Lower lobe of right lung (tissue), 2 donors: Measurements from ENCODE around the gene CFAP119. TPM values are rescaled to one million over a fixed set of nuclear protein-coding genes. Genes with fewer than 3 reads are reported as not detected.
A peak's percentile ranks its signal among the peaks of the same experiment; 100 is the strongest.

Source experiments
- ATAC-seq, 2 donors: fragments of 200-7000 bp; cut with Tn5 transposase; one replicate each; pipeline ENCODE4 v1.9.1; 2020 to 2022; ENCODE audit warnings: mild to moderate bottlenecking in 2 of 2, moderate library complexity in 2 of 2
- DNase-seq: peaks from one replicate; pipeline ENCODE4 v3.0.0-alpha.2; 2020
- H3K27ac ChIP-seq: fragments of 200-600 bp; one replicate; pipeline ENCODE4 v1.8.0; 2022
- H3K27me3 ChIP-seq: fragments of 200-600 bp; one replicate; pipeline ENCODE4 v1.8.0; 2022; ENCODE audit warnings: low read depth
- H3K36me3 ChIP-seq: fragments of 200-600 bp; one replicate; pipeline ENCODE4 v1.8.0; 2022; ENCODE audit warnings: mild to moderate bottlenecking
- H3K4me1 ChIP-seq: fragments of 200-600 bp; one replicate; pipeline ENCODE4 v1.8.0; 2022
- H3K4me3 ChIP-seq: fragments of 200-600 bp; one replicate; pipeline ENCODE4 v1.8.0; 2022; ENCODE audit warnings: mild to moderate bottlenecking
- H3K9me3 ChIP-seq: fragments of 200-600 bp; one replicate; pipeline ENCODE4 v1.8.0; 2022
- intact Hi-C: fragments of 100-400 bp; cut with DNase I; formaldehyde crosslinking; loops from one replicate; pipeline ENCODE4 v1.11.0; 2022
- total RNA-seq: library from RNA; stranded (reverse); fragmentation: NEBNext Ultra II Directional; extraction: Animal tissue kit (Norgen Biotek cat#: 25700); gene quantifications from one replicate; pipeline ENCODE4 v1.2.1, GENCODE V29; 2021
- TF ChIP-seq, protein P1 (sequence below): fragments of 200-600 bp; IDR thresholded peaks from one replicate; pipeline ENCODE4 v1.8.0; 2022; ENCODE audit warnings: antibody characterized with exemption, mild to moderate bottlenecking
- donor health status: DM: no; HTN: yes; CAD: no; lungs with severe emphysema.

CFAP119 gene
- total RNA-seq, 1 donor from 2014 or later = 11.1 TPM

DNA sequence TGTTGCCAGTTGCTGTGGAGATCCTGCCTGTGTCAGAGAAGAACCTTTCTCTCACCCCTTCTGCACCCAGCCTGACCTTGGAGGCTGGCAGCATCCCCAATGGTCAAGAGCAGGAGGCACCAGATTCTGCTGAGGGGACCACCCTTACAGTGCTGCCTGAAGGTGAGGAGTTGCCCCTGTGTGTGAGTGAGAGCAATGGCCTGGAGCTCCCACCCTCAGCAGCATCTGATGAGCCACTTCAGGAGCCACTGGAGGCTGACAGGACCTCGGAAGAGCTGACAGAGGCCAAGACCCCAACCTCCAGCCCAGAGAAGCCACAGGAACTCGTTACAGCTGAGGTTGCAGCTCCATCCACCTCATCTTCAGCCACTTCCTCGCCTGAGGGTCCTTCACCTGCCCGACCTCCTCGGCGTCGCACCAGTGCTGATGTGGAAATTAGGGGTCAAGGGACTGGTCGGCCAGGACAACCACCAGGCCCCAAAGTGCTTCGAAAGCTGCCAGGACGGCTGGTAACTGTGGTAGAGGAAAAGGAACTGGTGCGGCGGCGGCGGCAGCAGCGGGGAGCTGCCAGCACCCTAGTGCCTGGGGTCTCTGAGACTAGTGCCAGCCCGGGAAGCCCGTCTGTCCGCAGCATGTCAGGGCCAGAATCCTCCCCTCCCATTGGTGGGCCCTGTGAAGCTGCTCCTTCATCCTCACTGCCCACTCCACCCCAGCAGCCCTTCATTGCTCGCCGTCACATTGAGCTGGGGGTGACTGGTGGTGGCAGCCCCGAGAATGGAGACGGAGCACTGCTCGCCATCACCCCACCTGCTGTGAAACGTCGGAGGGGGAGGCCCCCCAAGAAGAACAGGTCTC, 23.8 kb downstream of the CFAP119 start:
- H3K27ac ChIP-seq = no peak overlapping the region
- no peak for ATAC-seq

DNA sequence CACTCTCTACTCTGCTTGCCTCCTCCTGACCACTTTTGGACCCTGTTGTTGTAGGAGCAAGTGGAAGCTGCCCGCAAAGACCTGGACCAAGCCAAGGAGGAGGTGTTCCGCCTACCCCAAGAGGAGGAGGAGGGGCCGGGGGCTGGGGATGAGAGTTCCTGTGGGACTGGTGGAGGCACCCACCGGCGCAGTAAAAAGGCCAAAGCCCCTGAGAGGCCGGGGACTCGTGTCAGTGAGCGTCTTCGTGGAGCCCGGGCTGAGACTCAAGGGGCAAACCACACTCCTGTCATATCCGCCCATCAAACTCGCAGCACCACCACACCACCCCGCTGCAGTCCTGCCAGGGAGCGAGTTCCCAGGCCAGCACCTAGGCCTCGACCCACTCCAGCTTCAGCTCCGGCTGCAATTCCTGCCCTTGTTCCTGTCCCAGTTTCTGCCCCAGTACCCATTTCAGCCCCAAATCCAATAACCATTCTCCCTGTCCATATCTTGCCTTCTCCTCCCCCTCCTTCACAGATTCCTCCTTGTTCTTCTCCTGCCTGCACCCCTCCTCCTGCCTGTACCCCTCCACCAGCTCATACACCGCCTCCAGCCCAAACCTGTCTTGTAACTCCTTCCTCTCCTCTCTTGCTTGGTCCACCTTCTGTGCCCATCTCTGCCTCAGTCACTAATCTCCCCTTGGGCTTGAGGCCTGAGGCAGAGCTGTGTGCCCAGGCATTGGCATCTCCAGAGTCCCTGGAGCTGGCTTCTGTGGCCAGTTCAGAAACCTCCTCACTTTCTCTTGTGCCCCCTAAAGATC, 24.7 kb downstream of the CFAP119 start:
- H3K4me3 ChIP-seq = no peak overlapping the region
- DNase-seq (no peak), ATAC-seq (no peak)
- H3K27ac ChIP-seq = no peak overlapping the region
- H3K9me3 ChIP-seq = no peaks in the 10 kb centered on the region
- peaks cover 76% of the 10 kb centered on the region for H3K36me3 ChIP-seq
- TF ChIP-seq, protein P1, sequence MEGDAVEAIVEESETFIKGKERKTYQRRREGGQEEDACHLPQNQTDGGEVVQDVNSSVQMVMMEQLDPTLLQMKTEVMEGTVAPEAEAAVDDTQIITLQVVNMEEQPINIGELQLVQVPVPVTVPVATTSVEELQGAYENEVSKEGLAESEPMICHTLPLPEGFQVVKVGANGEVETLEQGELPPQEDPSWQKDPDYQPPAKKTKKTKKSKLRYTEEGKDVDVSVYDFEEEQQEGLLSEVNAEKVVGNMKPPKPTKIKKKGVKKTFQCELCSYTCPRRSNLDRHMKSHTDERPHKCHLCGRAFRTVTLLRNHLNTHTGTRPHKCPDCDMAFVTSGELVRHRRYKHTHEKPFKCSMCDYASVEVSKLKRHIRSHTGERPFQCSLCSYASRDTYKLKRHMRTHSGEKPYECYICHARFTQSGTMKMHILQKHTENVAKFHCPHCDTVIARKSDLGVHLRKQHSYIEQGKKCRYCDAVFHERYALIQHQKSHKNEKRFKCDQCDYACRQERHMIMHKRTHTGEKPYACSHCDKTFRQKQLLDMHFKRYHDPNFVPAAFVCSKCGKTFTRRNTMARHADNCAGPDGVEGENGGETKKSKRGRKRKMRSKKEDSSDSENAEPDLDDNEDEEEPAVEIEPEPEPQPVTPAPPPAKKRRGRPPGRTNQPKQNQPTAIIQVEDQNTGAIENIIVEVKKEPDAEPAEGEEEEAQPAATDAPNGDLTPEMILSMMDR = no peak
- intact Hi-C loops = no loop called here
- peaks cover 29% of the 10 kb centered on the region for H3K4me1 ChIP-seq
- no peaks in the 10 kb centered on the region for H3K27me3 ChIP-seq

More for the DNA sequence above, 23.8 kb downstream of the CFAP119 start:
- DNase-seq = no peak
- H3K4me1 ChIP-seq = peaks cover 33% of the 10 kb centered on the region
- no peaks in the 10 kb centered on the region for H3K9me3 ChIP-seq
- TF ChIP-seq, protein P1 = no peak
- no peaks in the 10 kb centered on the region for H3K27me3 ChIP-seq
- intact Hi-C loops = no loop called here
- peaks cover 68% of the 10 kb centered on the region for H3K36me3 ChIP-seq
- H3K4me3 ChIP-seq = no peak overlapping the region

DNA sequence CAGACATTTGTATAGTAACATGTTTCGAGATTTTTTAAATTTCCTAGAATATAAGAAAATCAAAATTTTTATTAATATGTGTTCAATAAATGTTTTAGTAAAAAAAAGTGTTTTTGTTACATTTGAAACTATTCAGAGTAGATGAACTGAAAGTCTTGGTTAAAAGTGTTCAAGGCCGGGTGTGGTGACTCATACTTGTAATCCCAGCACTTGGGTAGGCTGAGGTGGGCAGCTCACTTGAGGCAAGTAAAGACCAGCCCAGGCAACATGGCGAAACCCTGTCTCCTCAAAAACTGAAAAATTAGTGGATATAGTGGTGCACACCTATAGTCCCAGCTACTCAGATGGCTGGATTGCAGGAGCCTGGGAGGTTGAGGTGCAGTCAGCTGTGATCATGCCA, 30.5 kb downstream of the CFAP119 start:
- no peaks in the 10 kb centered on the region for H3K4me1 ChIP-seq
- peaks cover 95% of the 10 kb centered on the region for H3K36me3 ChIP-seq
- no peak for ATAC-seq

DNA sequence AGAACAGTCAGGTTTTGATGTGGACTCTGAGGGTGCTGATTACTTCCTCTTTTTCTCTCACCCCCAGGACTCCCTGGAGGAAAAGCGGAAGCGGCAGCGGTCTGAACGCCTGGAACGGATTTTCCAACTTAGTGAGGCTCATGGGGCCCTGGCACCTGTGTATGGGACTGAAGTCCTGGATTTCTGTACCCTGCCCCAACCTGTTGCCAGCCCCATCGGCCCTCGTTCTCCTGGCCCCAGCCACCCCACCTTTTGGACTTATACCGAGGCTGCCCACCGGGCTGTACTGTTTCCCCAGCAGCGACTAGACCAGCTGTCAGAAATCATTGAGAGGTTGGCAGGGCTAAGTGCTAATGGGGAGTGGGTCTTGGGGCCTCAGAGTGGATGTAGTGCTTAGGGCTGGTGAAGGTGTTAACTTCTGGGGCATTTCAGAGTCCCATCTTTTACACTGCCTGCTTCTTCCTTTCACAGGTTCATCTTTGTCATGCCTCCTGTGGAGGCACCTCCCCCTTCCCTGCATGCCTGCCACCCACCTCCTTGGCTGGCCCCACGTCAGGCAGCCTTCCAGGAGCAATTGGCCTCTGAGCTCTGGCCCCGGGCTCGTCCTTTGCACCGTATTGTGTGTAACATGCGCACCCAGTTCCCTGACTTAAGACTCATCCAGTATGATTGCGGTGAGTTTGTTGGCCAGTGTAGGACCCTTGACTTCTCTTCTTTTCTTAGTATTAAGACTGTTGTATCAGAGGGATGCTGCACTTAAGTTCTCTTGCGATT, 32.8 kb downstream of the CFAP119 start:
- DNase-seq (no peak), ATAC-seq (peak in 1 of 2 donors; percentile 33)
- H3K27ac ChIP-seq = no peak overlapping the region
- intact Hi-C loops = no loop called here
- no peaks in the 10 kb centered on the region for H3K9me3 ChIP-seq
- H3K27me3 ChIP-seq = no peaks in the 10 kb centered on the region
- TF ChIP-seq, protein P1 = no peak
- peaks cover 96% of the 10 kb centered on the region for H3K36me3 ChIP-seq
- H3K4me1 ChIP-seq = no peaks in the 10 kb centered on the region
- H3K4me3 ChIP-seq = no peak overlapping the region

More for the DNA sequence above, 30.5 kb downstream of the CFAP119 start:
- no peak for DNase-seq
- Histone ChIP-seq H3K4me3 (no peak overlapping the region), H3K9me3 (no peaks in the 10 kb centered on the region), H3K27me3 (no peaks in the 10 kb centered on the region), H3K27ac (no peak overlapping the region)
- TF ChIP-seq, protein P1 = no peak
- intact Hi-C loops = no loop called here

DNA sequence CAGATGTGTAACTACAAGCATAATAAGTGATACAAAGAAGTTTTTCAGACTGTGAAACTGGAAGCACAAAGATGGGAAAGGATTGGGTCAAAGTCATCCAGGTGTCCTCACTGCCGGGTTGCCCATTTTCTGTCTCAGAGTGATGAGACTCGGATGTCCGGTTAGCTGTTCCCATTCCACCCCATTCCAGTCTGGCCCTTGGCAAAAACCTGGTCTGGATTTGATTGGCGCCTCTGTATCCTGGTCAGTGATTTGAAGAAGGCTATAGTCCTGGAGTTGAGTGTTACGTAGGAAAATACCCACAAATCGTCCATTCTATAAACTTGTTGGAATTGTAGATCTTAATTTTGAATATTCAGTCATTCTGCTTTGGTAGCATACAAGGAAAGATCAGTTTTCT, 33.5 kb downstream of the CFAP119 start:
- Histone ChIP-seq H3K27ac (no peak overlapping the region), H3K9me3 (no peaks in the 10 kb centered on the region), H3K4me3 (no peak overlapping the region), H3K27me3 (no peaks in the 10 kb centered on the region), H3K4me1 (no peaks in the 10 kb centered on the region), H3K36me3 (peaks cover 96% of the 10 kb centered on the region)
- ATAC-seq = no peak
- TF ChIP-seq, protein P1 = no peak
- intact Hi-C loops = no loop called here
- DNase-seq = no peak
